ENCODE results near the gene POMT1.

POMT1 gene

DNA sequence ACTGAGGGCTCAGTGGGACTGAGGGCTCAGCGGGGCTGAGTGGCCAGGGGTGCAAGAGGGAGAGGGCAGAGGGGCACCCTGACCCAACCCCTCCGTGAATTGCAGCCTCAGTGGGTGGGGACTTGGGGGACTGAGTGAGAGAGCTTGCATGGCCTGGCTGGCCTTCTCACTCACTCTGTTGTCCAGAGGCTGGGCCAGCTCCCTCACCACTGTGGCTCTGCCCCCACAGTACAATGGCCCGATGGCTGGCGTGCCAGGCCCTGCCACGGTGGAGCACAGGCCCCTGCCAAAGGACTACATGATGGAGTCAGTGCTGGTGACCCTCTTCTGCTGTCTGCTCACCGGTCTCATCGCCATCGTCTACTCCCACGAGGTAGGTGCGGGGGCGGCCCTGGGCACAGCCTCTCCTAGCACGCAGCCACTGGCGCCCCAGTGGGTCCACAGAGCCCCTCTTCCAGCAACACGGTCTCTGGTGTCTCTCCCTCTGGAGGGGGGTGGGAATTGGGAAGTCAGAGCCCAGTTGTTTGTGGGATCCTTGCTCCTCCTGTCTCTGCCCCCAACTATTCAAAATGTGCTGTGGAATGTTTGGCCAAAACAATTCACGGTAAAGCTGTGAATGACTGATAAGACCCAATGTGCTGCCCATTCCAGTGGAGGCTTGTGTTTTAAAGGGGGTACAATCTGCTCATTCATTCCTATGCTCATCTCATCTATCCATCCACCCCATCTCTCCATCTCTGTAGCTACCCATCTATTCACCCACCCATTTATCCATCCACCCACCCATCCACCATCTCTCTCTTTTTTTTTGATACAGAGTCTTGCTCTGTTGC is 53.3 kb downstream of the POMT1 start:
- no peak for DNase-seq

DNA sequence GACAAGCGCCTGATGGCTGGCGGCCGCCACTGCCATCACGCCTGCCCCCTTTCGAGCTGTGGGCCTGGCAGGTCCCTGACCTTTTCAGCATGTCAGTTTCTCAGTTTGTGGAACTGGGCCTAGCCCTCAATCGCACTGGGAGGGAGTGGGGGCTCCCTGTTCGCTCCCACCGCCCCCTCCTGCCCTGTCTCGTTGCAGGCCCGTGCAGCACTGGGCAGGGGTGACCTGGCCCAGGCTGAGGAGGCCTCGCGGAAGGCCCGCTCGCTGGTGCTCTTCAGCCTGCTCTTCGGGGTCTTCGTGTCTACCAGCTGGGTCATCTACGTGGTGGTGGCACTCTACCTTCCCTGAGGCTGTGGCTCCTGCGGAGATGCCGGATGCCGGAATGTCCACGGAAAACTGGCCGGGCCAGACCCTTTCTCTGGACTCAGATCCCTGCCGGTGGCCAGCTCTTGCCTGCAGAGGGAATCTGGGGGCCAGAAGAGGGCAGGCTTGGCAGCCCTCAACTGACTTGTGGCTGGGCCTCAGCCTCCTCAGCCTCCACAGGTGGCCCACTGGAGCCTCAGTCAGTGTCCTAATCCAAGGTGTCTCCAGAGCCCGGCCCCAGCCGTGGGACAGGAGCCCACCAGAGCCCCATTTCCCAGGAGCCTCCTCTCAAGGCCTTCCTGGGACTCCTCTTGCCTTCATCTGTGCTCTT is 55.3 kb downstream of the POMT1 start:
- DNase-seq: no peak

GRCh38 chr9:131559421-131560000 is 56.8 kb downstream of the POMT1 start:
- DNase-seq: no peak

DNA sequence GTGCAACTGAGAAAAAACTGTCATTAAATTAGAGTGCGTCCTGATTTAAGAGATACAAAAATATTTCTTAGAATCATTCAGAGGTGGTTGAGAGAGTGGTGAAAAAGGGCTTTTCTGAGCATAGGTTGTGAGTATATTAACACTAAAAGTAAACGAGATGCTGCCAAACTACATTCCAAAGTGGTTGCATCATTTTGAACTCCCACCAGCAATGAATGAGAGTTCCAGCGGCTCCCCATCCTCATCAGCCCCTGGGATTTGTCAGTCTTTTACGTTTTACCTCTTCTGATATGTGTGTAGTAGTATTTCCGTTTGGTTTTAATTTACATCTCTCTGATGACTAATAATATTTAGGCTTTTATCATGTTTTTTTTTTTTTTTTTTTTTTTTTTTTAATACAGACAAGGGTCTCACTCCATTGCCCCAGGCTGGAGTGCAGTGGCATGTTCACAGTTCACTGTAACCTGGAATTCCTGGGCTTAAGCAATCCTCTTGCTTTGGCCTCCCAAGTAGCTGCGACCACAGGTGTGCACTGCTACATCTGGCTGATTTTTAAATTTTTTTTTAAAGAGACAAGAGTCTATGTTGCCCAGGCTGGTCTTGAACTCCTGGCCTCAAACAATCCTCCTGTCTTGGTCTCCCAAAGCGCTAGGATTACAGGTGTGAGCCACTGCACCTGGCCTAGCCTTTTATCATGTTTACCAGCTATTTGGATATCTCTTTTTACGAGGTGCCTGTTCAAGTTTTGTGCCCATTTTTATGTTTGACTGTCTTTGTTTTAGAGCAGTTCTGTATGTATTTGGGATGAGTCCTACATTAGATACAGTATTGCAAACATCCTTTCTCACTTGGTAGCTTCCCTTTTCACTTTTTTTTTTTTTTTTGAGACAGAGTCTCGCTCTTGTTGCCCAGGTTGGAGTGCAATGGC is 59.6 kb downstream of the POMT1 start:
- DNase-seq: no peak

- no peak for DNase-seq
These were observed 62.7 kb downstream of the POMT1 start for GRCh38 chr9:131565369-131565768.

- no peak for DNase-seq
These were observed 63.4 kb downstream of the POMT1 start for GRCh38 chr9:131566158-131566557.

GRCh38 chr9:131567910-131568309 is 65.2 kb downstream of the POMT1 start:
- no peak for DNase-seq

Data from NCI-H510A (cell line).